Fibroblast of lung (primary cell): ENCODE results near the gene CD86. TPM values are rescaled to one million over a fixed set of nuclear protein-coding genes. Genes with fewer than 3 reads are reported as not detected.

Experiments used
- DNase-seq, 2 donors: peaks; one replicate each; pipeline versions ENCODE4 v3.0.0 to v3.0.0-alpha.2; 2010; ENCODE audit warnings: low read depth in 2 of 2
- H2AFZ ChIP-seq: 2 replicates; pipeline ENCODE4 v1.5.1; 2012; ENCODE audit warnings: low read length, control low read depth, inconsistent platforms
- H3K27ac ChIP-seq: 2 replicates; pipeline ENCODE4 v1.5.1; 2011; ENCODE audit warnings: low read length, control low read depth; ENCODE audit not compliant: insufficient read depth
- H3K27me3 ChIP-seq: 2 replicates; pipeline ENCODE4 v1.5.1; 2011; ENCODE audit warnings: mild to moderate bottlenecking, low read length; ENCODE audit not compliant: control insufficient read depth, insufficient read depth
- H3K36me3 ChIP-seq: 2 replicates; pipeline ENCODE4 v1.5.1; 2011; ENCODE audit warnings: low read length; ENCODE audit not compliant: control insufficient read depth, insufficient read depth
- H3K4me1 ChIP-seq: 2 replicates; pipeline ENCODE4 v1.5.1; 2011; ENCODE audit warnings: low read length; ENCODE audit not compliant: control insufficient read depth, insufficient read depth; ENCODE audit errors: extremely low read depth
- H3K4me2 ChIP-seq: 2 replicates; pipeline ENCODE4 v1.5.1; 2011; ENCODE audit warnings: low read length, control low read depth; ENCODE audit not compliant: insufficient read depth; ENCODE audit errors: extremely low read depth
- H3K4me3 ChIP-seq, 4 experiments: fragments of 200-600 bp in 1 of 4; sonication (generic) in 1 of 4; replicated peaks in 1 of 4; 2 replicates each; pipeline ENCODE4 v1.5.1; 2011 to 2016; ENCODE audit warnings: low read length in 4 of 4, low read depth in 3 of 4, mild to moderate bottlenecking in 3 of 4, control low read depth in 2 of 4, inconsistent platforms in 1 of 4, mixed read lengths in 1 of 4; ENCODE audit not compliant: insufficient read depth in 1 of 4; ENCODE audit errors: control extremely low read depth in 1 of 4
- H3K79me2 ChIP-seq: 2 replicates; pipeline ENCODE4 v1.5.1; 2012; ENCODE audit warnings: mild to moderate bottlenecking, low read length, inconsistent platforms; ENCODE audit not compliant: control insufficient read depth, insufficient read depth
- H3K9ac ChIP-seq: 2 replicates; pipeline ENCODE4 v1.5.1; 2011; ENCODE audit warnings: mild to moderate bottlenecking, low read length, control low read depth; ENCODE audit not compliant: insufficient read depth
- H3K9me3 ChIP-seq: 2 replicates; pipeline ENCODE4 v1.5.1; 2012; ENCODE audit warnings: low read depth, low read length; ENCODE audit not compliant: control insufficient read depth, insufficient read depth
- H4K20me1 ChIP-seq: 2 replicates; pipeline ENCODE4 v1.5.1; 2011; ENCODE audit warnings: low read length; ENCODE audit not compliant: control insufficient read depth, insufficient read depth; ENCODE audit errors: extremely low read depth
- EZH2 ChIP-seq: IDR thresholded peaks from 2 replicates; pipeline ENCODE4 v1.5.1; 2012; ENCODE audit warnings: low read length, control low read depth, mild to moderate bottlenecking; ENCODE audit errors: missing control alignments
- polyA minus RNA-seq: library from RNA; depleted of rRNA, polyadenylated mRNA; stranded (reverse); fragments of >200 nt; gene quantifications from 2 replicates; pipeline ENCODE4 v1.2.3, GENCODE V29; 2011; ENCODE audit warnings: low replicate concordance
- polyA plus RNA-seq, 2 donors: library from polyadenylated mRNA; depleted of rRNA in 1 of 2; stranded (reverse) in 1 of 2; unstranded in 1 of 2; fragments of >200 nt; gene quantifications; 2 replicates each; pipeline ENCODE4 v1.2.1, GENCODE V29; 2011 to 2012; ENCODE audit warnings: missing spikeins in 1 of 2
- total RNA-seq: library from RNA; depleted of rRNA; stranded (reverse); fragments of >200 nt; gene quantifications from 2 replicates; pipeline ENCODE4 v1.2.1, GENCODE V29; 2014
- TF ChIP-seq, protein P1 (sequence below), 2 donors: IDR thresholded peaks in 1 of 2; conservative IDR thresholded peaks in 1 of 2; 1 replicate in 1 of 2; 2 replicates in 1 of 2; pipeline ENCODE4 v1.5.1; 2011 to 2012; ENCODE audit warnings: low read length in 2 of 2, control low read depth in 1 of 2, inconsistent platforms in 1 of 2, low read depth in 1 of 2, mild to moderate bottlenecking in 1 of 2

CD86 gene, protein sequence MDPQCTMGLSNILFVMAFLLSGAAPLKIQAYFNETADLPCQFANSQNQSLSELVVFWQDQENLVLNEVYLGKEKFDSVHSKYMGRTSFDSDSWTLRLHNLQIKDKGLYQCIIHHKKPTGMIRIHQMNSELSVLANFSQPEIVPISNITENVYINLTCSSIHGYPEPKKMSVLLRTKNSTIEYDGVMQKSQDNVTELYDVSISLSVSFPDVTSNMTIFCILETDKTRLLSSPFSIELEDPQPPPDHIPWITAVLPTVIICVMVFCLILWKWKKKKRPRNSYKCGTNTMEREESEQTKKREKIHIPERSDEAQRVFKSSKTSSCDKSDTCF
- total RNA-seq, result not detected in 2 replicates
- polyA plus RNA-seq, result not detected in 2 replicates
- polyA plus RNA-seq (2012), result not detected in 2 replicates
- polyA minus RNA-seq, result not detected in 2 replicates

DNA sequence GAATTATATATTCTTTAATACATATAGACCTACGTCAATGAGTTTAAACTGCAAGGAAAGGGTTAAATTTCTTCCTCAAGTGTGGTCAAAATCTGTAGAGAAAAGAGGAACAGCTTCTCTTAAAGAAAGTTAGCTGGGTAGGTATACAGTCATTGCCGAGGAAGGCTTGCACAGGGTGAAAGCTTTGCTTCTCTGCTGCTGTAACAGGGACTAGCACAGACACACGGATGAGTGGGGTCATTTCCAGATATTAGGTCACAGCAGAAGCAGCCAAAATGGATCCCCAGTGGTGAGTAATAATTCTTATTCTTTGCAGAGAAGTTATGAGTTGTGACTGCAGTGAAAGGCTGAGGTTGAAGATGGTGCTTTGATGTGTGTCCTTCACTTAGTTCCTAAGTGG, at the start of gene CD86:
CD86 (plus strand) TSS at position 148 of the 400 bp plus-strand sequence; CDS start at position 276, 128 bp downstream.
- no peak within 1 kb of the TSS for H3K9ac ChIP-seq
- H3K4me2 ChIP-seq, result no peak within 1 kb of the TSS
- no peaks in the 10 kb centered on the region for H3K4me1 ChIP-seq
- no peaks in the 10 kb centered on the region for H3K36me3 ChIP-seq
- no peak within 1 kb of the TSS for H3K4me3 ChIP-seq
- H3K27me3 ChIP-seq, result no peaks in the 10 kb centered on the region
- no peaks in the 10 kb centered on the region for H3K79me2 ChIP-seq
- no peaks in the 10 kb centered on the region for H4K20me1 ChIP-seq
- no peak within 1 kb of the TSS for H2AFZ ChIP-seq
- TF ChIP-seq, protein P1, sequence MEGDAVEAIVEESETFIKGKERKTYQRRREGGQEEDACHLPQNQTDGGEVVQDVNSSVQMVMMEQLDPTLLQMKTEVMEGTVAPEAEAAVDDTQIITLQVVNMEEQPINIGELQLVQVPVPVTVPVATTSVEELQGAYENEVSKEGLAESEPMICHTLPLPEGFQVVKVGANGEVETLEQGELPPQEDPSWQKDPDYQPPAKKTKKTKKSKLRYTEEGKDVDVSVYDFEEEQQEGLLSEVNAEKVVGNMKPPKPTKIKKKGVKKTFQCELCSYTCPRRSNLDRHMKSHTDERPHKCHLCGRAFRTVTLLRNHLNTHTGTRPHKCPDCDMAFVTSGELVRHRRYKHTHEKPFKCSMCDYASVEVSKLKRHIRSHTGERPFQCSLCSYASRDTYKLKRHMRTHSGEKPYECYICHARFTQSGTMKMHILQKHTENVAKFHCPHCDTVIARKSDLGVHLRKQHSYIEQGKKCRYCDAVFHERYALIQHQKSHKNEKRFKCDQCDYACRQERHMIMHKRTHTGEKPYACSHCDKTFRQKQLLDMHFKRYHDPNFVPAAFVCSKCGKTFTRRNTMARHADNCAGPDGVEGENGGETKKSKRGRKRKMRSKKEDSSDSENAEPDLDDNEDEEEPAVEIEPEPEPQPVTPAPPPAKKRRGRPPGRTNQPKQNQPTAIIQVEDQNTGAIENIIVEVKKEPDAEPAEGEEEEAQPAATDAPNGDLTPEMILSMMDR (conservative IDR thresholded peaks at IDR 0.05 in 1 of 2, IDR thresholded peaks at IDR 0.05 in 1 of 2; ENCODE audit: low read depth in 1 of 2, low read length in 2 of 2), result no peak
- TF ChIP-seq EZH2, result no peak
- DNase-seq, result no peak
- no peak within 1 kb of the TSS for H3K27ac ChIP-seq
- H3K9me3 ChIP-seq, result no peaks in the 10 kb centered on the region

DNA sequence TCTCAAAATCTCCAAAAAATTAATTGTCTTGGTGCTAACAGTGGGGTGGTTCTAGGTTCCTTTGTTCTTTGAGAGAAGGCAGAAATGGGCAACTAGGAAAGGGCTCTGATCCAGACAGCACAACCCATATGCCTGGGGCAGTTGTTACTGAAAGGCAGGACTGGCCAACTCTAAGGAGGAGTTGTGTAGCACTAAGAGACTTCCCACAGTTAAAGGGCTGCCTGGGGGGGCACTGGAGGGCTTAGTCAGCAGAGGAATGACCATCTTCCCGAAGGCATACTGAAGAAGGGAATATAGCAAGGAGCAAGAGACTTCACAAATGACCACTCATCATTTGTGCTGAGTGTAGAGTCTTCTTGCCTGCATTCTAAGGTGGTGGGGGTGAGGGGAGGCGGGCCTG, 48.9 kb upstream of the CD86 start:
- Histone ChIP-seq H3K9me3 (no peaks in the 10 kb centered on the region), H2AFZ (no peak overlapping the region), H3K27ac (no peak overlapping the region), H3K9ac (no peak overlapping the region), H3K4me1 (no peaks in the 10 kb centered on the region), H3K79me2 (no peaks in the 10 kb centered on the region), H3K27me3 (no peaks in the 10 kb centered on the region), H3K4me2 (no peak overlapping the region), H3K4me3 (no peak overlapping the region), H3K36me3 (no peaks in the 10 kb centered on the region), H4K20me1 (no peaks in the 10 kb centered on the region)
- DNase-seq, result no peak
- no peak for TF ChIP-seq EZH2
- TF ChIP-seq, protein P1 (conservative IDR thresholded peaks at IDR 0.05 in 1 of 2, IDR thresholded peaks at IDR 0.05 in 1 of 2; ENCODE audit: low read depth in 1 of 2, low read length in 2 of 2), result no peak

DNA sequence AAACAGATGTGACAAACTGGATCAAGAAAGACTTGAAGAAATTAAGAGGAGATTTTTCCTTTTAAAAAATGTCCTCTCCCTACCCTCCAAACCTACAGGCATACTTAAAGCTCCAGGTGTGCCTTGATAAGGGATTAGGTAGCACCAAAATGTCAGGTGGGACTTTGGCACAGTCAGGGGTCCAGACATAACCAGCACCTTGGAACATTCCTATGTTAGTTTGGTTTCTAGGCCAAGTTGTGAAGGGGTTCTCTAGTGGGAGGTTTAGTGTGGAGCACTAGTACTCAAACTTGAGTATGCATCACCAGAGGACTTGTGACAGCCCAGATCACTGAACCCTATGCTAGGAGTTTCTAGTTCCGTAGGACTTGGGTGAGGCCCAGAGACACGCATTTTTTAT, 47.0 kb upstream of the CD86 start:
- TF ChIP-seq EZH2, result no peak
- TF ChIP-seq, protein P1 (conservative IDR thresholded peaks at IDR 0.05 in 1 of 2, IDR thresholded peaks at IDR 0.05 in 1 of 2; ENCODE audit: low read depth in 1 of 2, low read length in 2 of 2), result no peak

More for the DNA sequence above, 47.0 kb upstream of the CD86 start:
- Histone ChIP-seq H3K79me2 (no peaks in the 10 kb centered on the region), H2AFZ (no peak overlapping the region), H3K27me3 (no peaks in the 10 kb centered on the region), H4K20me1 (no peaks in the 10 kb centered on the region), H3K4me1 (no peaks in the 10 kb centered on the region), H3K9me3 (no peaks in the 10 kb centered on the region), H3K36me3 (no peaks in the 10 kb centered on the region), H3K27ac (no peak overlapping the region), H3K4me2 (no peak overlapping the region), H3K4me3 (no peak overlapping the region), H3K9ac (no peak overlapping the region)
- no peak for DNase-seq
